H7 (cell line): Measurements from ENCODE around the gene SIDT2. TPM values are rescaled to one million over a fixed set of nuclear protein-coding genes. Genes with fewer than 3 reads are reported as not detected.
A peak's percentile ranks its signal among the peaks of the same experiment; 100 is the strongest.
"Not testable (repeated sequence)": the region's sequence is repeated elsewhere in the genome, so short reads cannot be mapped to it uniquely, and the experiment has no call there.

Experiments
- DNase-seq: peaks from one replicate; pipeline ENCODE4 v3.0.0; 2012
- H3K27me3 ChIP-seq: 2 replicates; pipeline ENCODE4 v1.6.0; 2011; ENCODE audit warnings: mild to moderate bottlenecking, low read length; ENCODE audit not compliant: control insufficient read depth, insufficient read depth
- H3K36me3 ChIP-seq: replicated peaks from 2 replicates; pipeline ENCODE4 v1.5.1; 2011; ENCODE audit warnings: low read length; ENCODE audit not compliant: control insufficient read depth, insufficient read depth
- H3K4me3 ChIP-seq: 2 replicates; pipeline ENCODE4 v1.5.1; 2011; ENCODE audit warnings: low read depth, mild to moderate bottlenecking, control low read depth, low read length, moderate library complexity; ENCODE audit not compliant: insufficient read depth
- total RNA-seq: library from RNA; depleted of rRNA; stranded (reverse); fragments of >200 nt; shearing (Covaris generic); gene quantifications from 2 replicates; pipeline ENCODE4 v1.2.3, GENCODE V29; 2014; rRNA removed

Gene SIDT2
- total RNA-seq = 10.3 and 14.7 TPM in 2 replicates

GRCh38 chr11:117178210-117179034 is at the start of gene SIDT2:
Gene SIDT2, plus strand, starts transcription at chr11:117178743. Its CDS starts 521 bp downstream, at chr11:117179264.
- no peaks in the 10 kb centered on the region for H3K27me3 ChIP-seq
- peak; percentile 96 for DNase-seq
- peak within 1 kb of the TSS; percentile 74 for H3K4me3 ChIP-seq
- H3K36me3 ChIP-seq = peaks cover 2% of the 10 kb centered on the region; the same call in 1 of the 2 replicates

DNA sequence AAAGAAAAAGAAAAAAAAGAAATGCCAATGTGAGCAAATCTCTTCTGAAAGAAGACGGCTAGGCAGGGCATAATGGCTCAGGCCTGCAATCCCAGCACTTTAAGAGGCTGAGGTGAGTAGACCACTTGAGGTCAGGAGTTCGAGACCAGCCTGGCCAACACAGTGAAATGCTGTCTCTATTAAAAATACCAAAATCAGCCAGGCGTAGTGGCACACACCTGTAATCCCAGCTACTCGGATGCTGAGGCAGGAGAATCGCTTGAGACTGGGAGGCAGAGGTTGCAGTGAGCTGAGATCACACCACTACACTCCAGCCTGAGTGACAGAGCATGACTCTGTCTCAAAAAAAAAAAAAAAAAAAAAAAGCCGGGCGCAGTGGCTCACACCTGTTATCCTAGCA is 48.1 kb upstream of the SIDT2 start:
- not testable (repeated sequence) for DNase-seq, H3K27me3 ChIP-seq, H3K36me3 ChIP-seq, H3K4me3 ChIP-seq

- Histone ChIP-seq H3K4me3 (no peak overlapping the region), H3K27me3 (no peaks in the 10 kb centered on the region), H3K36me3 (no peaks in the 10 kb centered on the region)
- DNase-seq = no peak
These were observed 47.7 kb upstream of the SIDT2 start for GRCh38 chr11:117130879-117131278.

DNA sequence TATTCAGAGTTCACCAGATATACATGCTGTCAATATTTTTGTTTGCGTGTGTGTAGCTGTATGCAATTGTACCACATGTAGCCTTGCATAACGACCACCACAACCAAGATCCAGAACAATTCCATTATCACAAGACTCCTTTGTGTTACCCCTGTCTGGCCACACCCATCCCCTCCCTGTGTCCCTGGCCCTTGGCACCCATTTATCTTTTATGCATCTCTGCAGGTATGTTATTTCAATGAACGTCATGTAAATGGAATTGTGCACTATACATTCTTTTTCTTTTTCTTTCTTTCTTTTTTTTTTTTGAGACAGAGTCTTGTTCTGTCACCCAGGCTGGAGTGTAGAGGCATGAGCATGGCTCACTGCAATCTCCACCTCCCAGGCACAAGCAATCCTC is 44.1 kb upstream of the SIDT2 start:
- H3K4me3 ChIP-seq = no peak overlapping the region
- H3K36me3 ChIP-seq = no peaks in the 10 kb centered on the region
- no peaks in the 10 kb centered on the region for H3K27me3 ChIP-seq
- no peak for DNase-seq

DNA sequence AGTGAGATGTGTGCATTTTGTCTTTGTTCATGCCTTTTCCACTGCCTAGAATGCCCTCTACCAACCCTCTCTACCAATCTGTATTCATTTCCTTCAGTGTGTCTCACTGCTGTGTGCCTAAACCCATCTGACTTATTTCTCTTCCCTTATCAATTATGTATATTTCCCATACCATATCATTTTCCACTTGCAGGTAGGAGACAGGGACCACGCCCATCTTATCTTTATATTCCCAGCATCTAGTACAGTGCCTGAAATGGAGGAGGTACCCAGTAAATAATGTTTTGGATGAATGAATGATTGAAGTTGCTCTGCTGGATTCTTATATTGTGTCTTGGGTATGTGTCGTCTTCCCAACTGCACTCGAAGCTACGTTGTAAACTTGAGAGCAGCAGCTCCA is 43.6 kb upstream of the SIDT2 start:
- DNase-seq, H3K36me3 ChIP-seq, H3K4me3 ChIP-seq, H3K27me3 ChIP-seq: not testable (repeated sequence)

GRCh38 chr11:117137223-117138086 is 41.1 kb upstream of the SIDT2 start:
- DNase-seq, H3K4me3 ChIP-seq, H3K36me3 ChIP-seq, H3K27me3 ChIP-seq: not testable (repeated sequence)

GRCh38 chr11:117143390-117143789 is 35.2 kb upstream of the SIDT2 start:
- Histone ChIP-seq H3K4me3 (peak overlapping the region; percentile 86), H3K36me3 (peaks cover 9% of the 10 kb centered on the region), H3K27me3 (no peaks in the 10 kb centered on the region)
- peak; percentile 64 for DNase-seq

GRCh38 chr11:117143871-117144476 is 34.6 kb upstream of the SIDT2 start, which contains the start of gene PAFAH1B2:
Gene PAFAH1B2, plus strand, starts transcription at chr11:117144287. Its CDS starts 8,161 bp downstream, at chr11:117152448.
- H3K27me3 ChIP-seq = no peaks in the 10 kb centered on the region
- peak within 1 kb of the TSS; percentile 86 for H3K4me3 ChIP-seq
- peak; percentile 97 for DNase-seq
- H3K36me3 ChIP-seq = peaks cover 9% of the 10 kb centered on the region

GRCh38 chr11:117144477-117145392 is 33.8 kb upstream of the SIDT2 start:
- peak; percentile 93 for DNase-seq
- Histone ChIP-seq H3K36me3 (peaks cover 9% of the 10 kb centered on the region), H3K4me3 (peak overlapping the region; percentile 86), H3K27me3 (no peaks in the 10 kb centered on the region)

DNA sequence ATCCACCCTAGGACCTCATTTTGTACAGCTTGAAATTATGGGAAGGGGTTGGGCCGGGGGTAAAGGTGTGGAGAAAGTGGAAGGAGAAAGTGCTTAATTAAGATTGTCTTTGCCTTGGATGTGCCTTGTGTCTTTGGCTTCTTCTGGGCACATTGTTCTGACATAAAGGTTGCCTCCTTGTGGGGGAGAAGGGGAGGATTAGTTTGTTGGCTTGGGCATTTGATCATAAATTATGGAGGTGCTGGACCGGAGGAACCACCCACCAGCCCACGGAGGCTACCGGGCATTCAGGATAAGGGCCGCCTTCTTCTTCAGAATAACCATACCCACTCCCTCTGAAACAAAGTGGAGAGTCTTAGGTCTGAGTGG is 33.2 kb upstream of the SIDT2 start:
- Histone ChIP-seq H3K27me3 (no peaks in the 10 kb centered on the region), H3K4me3 (peak overlapping the region; percentile 86), H3K36me3 (peaks cover 9% of the 10 kb centered on the region)
- DNase-seq = peak; percentile 64

DNA sequence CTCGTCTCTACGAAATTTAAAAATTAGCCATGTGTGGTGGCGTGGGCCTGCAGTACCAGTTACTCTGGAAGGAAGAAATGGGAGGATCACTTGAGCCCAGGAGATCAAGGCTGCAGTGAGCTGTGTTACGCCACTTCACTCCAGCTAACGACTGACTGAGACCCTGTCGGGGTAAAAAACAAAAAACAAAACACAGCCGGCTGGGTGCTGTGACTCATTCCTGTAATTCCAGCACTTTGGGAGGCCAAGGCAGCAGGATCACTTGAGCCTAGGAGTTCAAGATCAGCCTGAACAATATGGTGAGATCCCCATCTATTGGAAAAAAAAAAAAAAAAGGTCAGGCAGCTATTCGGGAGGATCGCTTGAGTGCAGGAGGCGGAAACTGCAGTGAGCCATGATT is 32.0 kb upstream of the SIDT2 start:
- no peak for DNase-seq
- Histone ChIP-seq H3K27me3 (no peaks in the 10 kb centered on the region), H3K36me3 (peaks cover 9% of the 10 kb centered on the region), H3K4me3 (no peak overlapping the region)

GRCh38 chr11:117152066-117152465 is 26.5 kb upstream of the SIDT2 start:
- Histone ChIP-seq H3K27me3 (no peaks in the 10 kb centered on the region), H3K4me3 (no peak overlapping the region), H3K36me3 (peaks cover 4% of the 10 kb centered on the region)
- DNase-seq = no peak

DNA sequence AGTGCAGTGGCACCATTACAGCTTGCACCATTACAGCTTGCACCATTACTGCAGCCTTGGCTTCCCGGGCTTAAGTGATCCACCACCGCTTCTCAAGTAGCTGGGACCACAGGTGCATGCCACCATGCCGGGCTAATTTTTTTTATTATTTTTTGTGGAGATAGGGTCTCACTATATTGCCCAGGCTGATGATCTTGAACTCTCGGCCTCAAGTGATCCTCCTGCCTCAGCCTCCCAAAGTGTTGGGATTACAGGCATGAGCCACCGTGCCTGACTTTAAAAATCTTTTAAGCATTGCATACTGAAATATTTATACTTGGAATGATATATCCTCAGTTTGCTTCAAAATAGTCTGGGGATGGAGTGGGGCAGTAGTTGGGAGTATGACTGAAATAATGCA is 24.1 kb upstream of the SIDT2 start:
- DNase-seq = no peak
- Histone ChIP-seq H3K36me3 (no peaks in the 10 kb centered on the region; the same call in none of the 2 replicates), H3K4me3 (no peak overlapping the region), H3K27me3 (no peaks in the 10 kb centered on the region)

GRCh38 chr11:117157507-117157906 is 21.0 kb upstream of the SIDT2 start:
- Histone ChIP-seq H3K27me3 (no peaks in the 10 kb centered on the region), H3K36me3 (peaks cover 11% of the 10 kb centered on the region), H3K4me3 (no peak overlapping the region)
- no peak for DNase-seq
